ENCODE measurements around the gene KRTAP9-7. TPM values are rescaled to one million over a fixed set of nuclear protein-coding genes. Genes with fewer than 3 reads are reported as not detected.
"Not testable (repeated sequence)": the region's sequence is repeated elsewhere in the genome, so short reads cannot be mapped to it uniquely, and the experiment has no call there.

The KRTAP9-7 gene
- total RNA-seq, 1 experiment from 2014 or later, result not detected

DNA sequence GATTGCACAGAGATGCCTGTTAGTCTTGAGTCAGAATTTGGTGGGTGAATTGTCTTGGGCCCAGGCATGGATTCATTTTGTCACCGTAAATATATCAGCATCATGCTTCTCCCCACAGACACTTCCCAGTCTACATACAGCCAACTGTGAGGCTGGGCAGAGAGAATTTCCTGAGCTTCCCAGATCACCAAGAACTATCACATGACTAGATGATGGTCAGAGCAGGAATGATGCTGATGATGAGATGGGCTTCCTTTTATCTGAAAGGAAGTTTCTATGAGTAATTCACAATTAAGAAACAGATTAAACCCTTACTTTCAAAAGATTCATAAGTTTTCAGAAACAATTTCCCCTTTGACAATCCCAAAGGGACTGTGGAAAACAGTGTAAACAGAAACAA lies 20.6 kb upstream of the KRTAP9-7 start:
- ATAC-seq (no peak), DNase-seq (ENCODE audit: low spot score) (no peak)
- Mint-ChIP-seq H3K9me3 (no peaks in the 10 kb centered on the region), H3K27ac (no peak overlapping the region), H3K36me3 (no peaks in the 10 kb centered on the region), H3K4me3 (no peak overlapping the region), H3K4me1 (0 out of 2 replicates have a peak, but pooled peaks cover 4% of the 10 kb centered on the region), H3K27me3 (ENCODE audit: low read depth) (no peaks in the 10 kb centered on the region)
- ChIA-PET POLR2A (no interaction called here), CTCF (no interaction called here)
- TF ChIP-seq, protein P1, sequence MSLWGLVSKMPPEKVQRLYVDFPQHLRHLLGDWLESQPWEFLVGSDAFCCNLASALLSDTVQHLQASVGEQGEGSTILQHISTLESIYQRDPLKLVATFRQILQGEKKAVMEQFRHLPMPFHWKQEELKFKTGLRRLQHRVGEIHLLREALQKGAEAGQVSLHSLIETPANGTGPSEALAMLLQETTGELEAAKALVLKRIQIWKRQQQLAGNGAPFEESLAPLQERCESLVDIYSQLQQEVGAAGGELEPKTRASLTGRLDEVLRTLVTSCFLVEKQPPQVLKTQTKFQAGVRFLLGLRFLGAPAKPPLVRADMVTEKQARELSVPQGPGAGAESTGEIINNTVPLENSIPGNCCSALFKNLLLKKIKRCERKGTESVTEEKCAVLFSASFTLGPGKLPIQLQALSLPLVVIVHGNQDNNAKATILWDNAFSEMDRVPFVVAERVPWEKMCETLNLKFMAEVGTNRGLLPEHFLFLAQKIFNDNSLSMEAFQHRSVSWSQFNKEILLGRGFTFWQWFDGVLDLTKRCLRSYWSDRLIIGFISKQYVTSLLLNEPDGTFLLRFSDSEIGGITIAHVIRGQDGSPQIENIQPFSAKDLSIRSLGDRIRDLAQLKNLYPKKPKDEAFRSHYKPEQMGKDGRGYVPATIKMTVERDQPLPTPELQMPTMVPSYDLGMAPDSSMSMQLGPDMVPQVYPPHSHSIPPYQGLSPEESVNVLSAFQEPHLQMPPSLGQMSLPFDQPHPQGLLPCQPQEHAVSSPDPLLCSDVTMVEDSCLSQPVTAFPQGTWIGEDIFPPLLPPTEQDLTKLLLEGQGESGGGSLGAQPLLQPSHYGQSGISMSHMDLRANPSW (CRISPR knock-in tag; conservative IDR thresholded peaks at IDR 0.05; ENCODE audit: low read depth), result no peak
- no peak for TF ChIP-seq RELA (CRISPR knock-in tag; IDR thresholded peaks at IDR 0.05; ENCODE audit: borderline replicate concordance)
- no peak for TF ChIP-seq EMX1 (CRISPR knock-in tag; IDR thresholded peaks at IDR 0.05)
- TF ChIP-seq, protein P2, sequence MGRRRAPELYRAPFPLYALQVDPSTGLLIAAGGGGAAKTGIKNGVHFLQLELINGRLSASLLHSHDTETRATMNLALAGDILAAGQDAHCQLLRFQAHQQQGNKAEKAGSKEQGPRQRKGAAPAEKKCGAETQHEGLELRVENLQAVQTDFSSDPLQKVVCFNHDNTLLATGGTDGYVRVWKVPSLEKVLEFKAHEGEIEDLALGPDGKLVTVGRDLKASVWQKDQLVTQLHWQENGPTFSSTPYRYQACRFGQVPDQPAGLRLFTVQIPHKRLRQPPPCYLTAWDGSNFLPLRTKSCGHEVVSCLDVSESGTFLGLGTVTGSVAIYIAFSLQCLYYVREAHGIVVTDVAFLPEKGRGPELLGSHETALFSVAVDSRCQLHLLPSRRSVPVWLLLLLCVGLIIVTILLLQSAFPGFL (CRISPR knock-in tag; IDR thresholded peaks at IDR 0.05; ENCODE audit: borderline replicate concordance), result no peak
- TF ChIP-seq ESRRA (CRISPR knock-in tag; IDR thresholded peaks at IDR 0.05; ENCODE audit: borderline replicate concordance), result no peak
- TF ChIP-seq, protein P3, sequence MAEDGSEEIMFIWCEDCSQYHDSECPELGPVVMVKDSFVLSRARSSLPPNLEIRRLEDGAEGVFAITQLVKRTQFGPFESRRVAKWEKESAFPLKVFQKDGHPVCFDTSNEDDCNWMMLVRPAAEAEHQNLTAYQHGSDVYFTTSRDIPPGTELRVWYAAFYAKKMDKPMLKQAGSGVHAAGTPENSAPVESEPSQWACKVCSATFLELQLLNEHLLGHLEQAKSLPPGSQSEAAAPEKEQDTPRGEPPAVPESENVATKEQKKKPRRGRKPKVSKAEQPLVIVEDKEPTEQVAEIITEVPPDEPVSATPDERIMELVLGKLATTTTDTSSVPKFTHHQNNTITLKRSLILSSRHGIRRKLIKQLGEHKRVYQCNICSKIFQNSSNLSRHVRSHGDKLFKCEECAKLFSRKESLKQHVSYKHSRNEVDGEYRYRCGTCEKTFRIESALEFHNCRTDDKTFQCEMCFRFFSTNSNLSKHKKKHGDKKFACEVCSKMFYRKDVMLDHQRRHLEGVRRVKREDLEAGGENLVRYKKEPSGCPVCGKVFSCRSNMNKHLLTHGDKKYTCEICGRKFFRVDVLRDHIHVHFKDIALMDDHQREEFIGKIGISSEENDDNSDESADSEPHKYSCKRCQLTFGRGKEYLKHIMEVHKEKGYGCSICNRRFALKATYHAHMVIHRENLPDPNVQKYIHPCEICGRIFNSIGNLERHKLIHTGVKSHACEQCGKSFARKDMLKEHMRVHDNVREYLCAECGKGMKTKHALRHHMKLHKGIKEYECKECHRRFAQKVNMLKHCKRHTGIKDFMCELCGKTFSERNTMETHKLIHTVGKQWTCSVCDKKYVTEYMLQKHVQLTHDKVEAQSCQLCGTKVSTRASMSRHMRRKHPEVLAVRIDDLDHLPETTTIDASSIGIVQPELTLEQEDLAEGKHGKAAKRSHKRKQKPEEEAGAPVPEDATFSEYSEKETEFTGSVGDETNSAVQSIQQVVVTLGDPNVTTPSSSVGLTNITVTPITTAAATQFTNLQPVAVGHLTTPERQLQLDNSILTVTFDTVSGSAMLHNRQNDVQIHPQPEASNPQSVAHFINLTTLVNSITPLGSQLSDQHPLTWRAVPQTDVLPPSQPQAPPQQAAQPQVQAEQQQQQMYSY (CRISPR knock-in tag; IDR thresholded peaks at IDR 0.05), result no peak
- no peak for TF ChIP-seq PRRX2 (CRISPR knock-in tag; IDR thresholded peaks at IDR 0.05)
- TF ChIP-seq, protein P4, sequence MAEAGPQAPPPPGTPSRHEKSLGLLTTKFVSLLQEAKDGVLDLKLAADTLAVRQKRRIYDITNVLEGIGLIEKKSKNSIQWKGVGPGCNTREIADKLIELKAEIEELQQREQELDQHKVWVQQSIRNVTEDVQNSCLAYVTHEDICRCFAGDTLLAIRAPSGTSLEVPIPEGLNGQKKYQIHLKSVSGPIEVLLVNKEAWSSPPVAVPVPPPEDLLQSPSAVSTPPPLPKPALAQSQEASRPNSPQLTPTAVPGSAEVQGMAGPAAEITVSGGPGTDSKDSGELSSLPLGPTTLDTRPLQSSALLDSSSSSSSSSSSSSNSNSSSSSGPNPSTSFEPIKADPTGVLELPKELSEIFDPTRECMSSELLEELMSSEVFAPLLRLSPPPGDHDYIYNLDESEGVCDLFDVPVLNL (CRISPR knock-in tag; IDR thresholded peaks at IDR 0.05; ENCODE audit: borderline replicate concordance, low read depth), result no peak
- no peak for TF ChIP-seq CBFB (CRISPR knock-in tag; IDR thresholded peaks at IDR 0.05; ENCODE audit: low read depth)
- no peak for TF ChIP-seq ELF4 (CRISPR knock-in tag; IDR thresholded peaks at IDR 0.05; ENCODE audit: low read depth)

DNA sequence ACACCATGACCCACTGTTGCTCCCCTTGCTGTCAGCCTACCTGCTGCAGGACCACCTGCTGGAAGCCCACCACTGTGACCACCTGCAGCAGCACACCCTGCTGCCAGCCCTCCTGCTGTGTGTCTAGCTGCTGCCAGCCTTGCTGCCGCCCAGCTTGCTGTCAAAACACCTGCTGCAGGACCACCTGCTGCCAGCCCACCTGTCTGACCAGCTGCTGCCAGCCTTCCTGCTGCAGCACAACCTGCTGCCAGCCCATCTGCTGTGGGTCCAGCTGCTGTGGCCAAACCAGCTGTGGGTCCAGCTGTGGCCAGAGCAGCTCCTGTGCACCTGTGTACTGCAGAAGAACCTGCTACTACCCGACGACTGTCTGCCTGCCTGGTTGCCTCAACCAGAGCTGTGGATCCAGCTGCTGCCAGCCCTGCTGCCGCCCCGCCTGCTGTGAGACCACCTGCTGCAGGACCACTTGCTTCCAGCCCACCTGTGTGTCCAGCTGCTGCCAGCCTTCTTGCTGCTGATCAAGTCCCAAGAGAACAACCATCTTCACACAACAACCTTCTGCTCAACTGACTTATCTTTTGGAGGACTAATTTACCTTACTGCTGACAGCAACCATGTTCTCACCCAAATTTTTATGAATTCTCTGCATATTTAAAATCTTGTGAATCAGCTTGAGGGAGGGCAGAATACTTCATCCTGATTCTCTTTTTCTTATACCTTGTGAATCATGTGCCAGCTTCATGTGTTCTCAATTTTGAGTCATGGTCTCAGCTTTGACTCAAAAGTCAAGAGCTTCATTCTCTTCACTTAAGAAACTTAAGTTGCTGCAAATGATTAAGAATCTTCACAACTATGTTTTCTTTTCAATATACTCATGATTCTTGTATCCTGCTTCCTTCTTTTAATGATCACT lies 19.9 kb upstream of the KRTAP9-7 start, which contains the start of gene KRTAP9-9:
TSS of gene KRTAP9-9 (plus strand) at position 4 of the 910 bp plus-strand sequence.
- TF ChIP-seq ZNF423 (CRISPR knock-in tag; IDR thresholded peaks at IDR 0.05), result peak; percentile 45
- H3K36me3 Mint-ChIP-seq; H3K4me3 Mint-ChIP-seq; H3K4me1 Mint-ChIP-seq; ATAC-seq; H3K27ac Mint-ChIP-seq; H3K27me3 Mint-ChIP-seq (ENCODE audit: low read depth); POLR2A ChIA-PET; H3K9me3 Mint-ChIP-seq; DNase-seq (ENCODE audit: low spot score); CTCF ChIA-PET: not testable (repeated sequence)

DNA sequence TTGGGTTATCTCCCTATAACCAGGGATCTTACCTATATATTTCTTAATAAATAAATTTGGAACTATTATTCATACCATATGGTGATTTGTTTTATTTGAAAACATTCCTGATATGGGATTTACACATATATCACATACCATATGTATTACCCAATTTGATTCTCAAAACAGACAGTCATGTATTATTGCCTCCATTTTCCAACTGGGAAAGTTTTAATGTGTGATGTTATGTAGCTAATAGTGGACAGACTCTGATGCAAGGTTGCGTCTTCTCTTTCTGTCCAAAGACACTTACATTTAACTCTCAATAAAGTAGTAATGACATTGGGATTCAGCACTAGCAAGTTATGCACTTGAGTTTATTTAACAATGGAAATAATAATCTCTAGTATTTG lies 19.2 kb upstream of the KRTAP9-7 start:
- ATAC-seq (no peak), DNase-seq (ENCODE audit: low spot score) (no peak)
- ChIA-PET CTCF (no interaction called here), POLR2A (no interaction called here)
- no peaks in the 10 kb centered on the region for H3K9me3 Mint-ChIP-seq
- H3K27ac Mint-ChIP-seq, result no peak overlapping the region
- no peaks in the 10 kb centered on the region; the same call in 1 of the 2 replicates for H3K27me3 Mint-ChIP-seq (ENCODE audit: low read depth)
- H3K4me1 Mint-ChIP-seq, result no peaks in the 10 kb centered on the region
- H3K36me3 Mint-ChIP-seq, result no peaks in the 10 kb centered on the region
- no peak overlapping the region for H3K4me3 Mint-ChIP-seq
- TF ChIP-seq TCF7 (CRISPR knock-in tag; IDR thresholded peaks at IDR 0.05; ENCODE audit: low read depth), result no peak
- TF ChIP-seq IRF2 (CRISPR knock-in tag; IDR thresholded peaks at IDR 0.05; ENCODE audit: borderline replicate concordance, low read depth), result no peak
- TF ChIP-seq, protein P5, sequence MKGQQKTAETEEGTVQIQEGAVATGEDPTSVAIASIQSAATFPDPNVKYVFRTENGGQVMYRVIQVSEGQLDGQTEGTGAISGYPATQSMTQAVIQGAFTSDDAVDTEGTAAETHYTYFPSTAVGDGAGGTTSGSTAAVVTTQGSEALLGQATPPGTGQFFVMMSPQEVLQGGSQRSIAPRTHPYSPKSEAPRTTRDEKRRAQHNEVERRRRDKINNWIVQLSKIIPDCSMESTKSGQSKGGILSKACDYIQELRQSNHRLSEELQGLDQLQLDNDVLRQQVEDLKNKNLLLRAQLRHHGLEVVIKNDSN (CRISPR knock-in tag; IDR thresholded peaks at IDR 0.05), result no peak
- TF ChIP-seq, protein P2 (CRISPR knock-in tag; IDR thresholded peaks at IDR 0.05; ENCODE audit: borderline replicate concordance), result no peak
- no peak for TF ChIP-seq ATF1 (CRISPR knock-in tag; IDR thresholded peaks at IDR 0.05)
- TF ChIP-seq, protein P6, sequence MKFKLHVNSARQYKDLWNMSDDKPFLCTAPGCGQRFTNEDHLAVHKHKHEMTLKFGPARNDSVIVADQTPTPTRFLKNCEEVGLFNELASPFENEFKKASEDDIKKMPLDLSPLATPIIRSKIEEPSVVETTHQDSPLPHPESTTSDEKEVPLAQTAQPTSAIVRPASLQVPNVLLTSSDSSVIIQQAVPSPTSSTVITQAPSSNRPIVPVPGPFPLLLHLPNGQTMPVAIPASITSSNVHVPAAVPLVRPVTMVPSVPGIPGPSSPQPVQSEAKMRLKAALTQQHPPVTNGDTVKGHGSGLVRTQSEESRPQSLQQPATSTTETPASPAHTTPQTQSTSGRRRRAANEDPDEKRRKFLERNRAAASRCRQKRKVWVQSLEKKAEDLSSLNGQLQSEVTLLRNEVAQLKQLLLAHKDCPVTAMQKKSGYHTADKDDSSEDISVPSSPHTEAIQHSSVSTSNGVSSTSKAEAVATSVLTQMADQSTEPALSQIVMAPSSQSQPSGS (CRISPR knock-in tag; IDR thresholded peaks at IDR 0.05; ENCODE audit: borderline replicate concordance, low read depth), result no peak
- TF ChIP-seq ZNF423 (CRISPR knock-in tag; IDR thresholded peaks at IDR 0.05), result no peak
- TF ChIP-seq, protein P7, sequence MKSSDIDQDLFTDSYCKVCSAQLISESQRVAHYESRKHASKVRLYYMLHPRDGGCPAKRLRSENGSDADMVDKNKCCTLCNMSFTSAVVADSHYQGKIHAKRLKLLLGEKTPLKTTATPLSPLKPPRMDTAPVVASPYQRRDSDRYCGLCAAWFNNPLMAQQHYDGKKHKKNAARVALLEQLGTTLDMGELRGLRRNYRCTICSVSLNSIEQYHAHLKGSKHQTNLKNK (CRISPR knock-in tag; IDR thresholded peaks at IDR 0.05), result no peak
